GM10266 (cell line): ENCODE data around the gene C6orf89.

ENCODE experiments used
- DNase-seq: peaks from one replicate; pipeline ENCODE4 v3.0.0; 2012; ENCODE audit errors: extremely low spot score
- TF ChIP-seq, protein P1 (sequence below): IDR thresholded peaks from 2 replicates; pipeline ENCODE4 v1.5.1; 2012; ENCODE audit warnings: mild to moderate bottlenecking, low read depth; ENCODE audit not compliant: control insufficient read depth, insufficient read depth; ENCODE audit errors: missing control alignments

Gene C6orf89

DNA sequence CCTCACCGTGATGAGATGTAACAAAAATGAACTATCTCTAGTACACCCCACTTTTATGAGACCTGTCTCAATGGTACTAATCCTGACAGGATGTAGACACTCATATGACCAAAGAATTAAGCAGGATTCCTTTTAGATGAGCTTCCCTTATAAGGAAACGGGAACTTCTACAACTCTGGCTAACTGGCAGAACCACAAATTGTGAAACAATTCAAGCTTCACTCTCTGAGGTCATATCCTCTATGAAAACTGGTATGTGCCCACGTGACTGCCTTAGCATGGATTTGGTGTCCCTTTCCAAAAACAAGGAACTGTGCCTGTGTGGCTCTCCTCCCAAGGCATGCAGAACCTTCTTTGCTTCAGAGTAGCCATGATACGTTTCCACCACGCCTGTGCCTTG, 32.4 kb upstream of the C6orf89 start:
- TF ChIP-seq, protein P1, sequence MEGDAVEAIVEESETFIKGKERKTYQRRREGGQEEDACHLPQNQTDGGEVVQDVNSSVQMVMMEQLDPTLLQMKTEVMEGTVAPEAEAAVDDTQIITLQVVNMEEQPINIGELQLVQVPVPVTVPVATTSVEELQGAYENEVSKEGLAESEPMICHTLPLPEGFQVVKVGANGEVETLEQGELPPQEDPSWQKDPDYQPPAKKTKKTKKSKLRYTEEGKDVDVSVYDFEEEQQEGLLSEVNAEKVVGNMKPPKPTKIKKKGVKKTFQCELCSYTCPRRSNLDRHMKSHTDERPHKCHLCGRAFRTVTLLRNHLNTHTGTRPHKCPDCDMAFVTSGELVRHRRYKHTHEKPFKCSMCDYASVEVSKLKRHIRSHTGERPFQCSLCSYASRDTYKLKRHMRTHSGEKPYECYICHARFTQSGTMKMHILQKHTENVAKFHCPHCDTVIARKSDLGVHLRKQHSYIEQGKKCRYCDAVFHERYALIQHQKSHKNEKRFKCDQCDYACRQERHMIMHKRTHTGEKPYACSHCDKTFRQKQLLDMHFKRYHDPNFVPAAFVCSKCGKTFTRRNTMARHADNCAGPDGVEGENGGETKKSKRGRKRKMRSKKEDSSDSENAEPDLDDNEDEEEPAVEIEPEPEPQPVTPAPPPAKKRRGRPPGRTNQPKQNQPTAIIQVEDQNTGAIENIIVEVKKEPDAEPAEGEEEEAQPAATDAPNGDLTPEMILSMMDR, result no peak
- DNase-seq, result no peak

DNA sequence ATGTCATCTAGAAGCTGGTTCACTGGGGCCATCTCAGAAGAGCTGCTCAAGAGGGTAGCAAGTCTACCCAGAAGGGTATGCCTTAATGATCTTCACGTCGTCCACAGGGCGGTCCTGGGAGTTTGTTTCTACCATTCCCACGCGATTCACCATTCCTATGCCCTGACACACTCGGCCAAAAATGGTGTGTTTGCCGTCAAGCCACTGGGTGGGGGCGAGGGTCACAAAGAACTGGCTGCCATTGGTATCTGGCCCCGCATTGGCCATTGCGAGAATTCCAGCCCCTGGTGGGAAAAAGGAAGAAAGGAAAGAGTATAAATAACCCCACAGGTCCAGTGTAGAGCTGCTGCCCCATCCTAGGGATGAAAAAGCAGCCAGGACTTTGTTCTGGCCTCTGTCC, 30.0 kb upstream of the C6orf89 start:
- TF ChIP-seq, protein P1, result no peak
- no peak for DNase-seq

DNA sequence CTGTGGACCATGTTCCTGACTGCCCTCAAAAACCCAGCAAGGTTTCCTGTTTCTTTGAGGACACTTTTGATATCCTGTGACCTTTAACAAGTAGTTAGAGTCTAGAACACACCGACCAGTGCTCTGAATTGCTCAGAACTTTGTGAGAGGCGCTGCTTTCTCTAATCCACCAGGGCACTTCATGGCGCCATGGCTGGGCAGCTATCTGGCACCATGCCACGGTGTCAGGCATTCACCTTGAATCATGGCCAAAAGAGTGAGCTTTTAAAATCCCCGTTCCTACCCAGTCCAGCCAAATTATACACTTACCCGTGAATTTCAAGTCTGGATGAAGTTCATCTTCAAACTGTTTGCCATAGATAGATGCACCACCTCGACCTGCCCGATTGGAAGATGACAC, 29.5 kb upstream of the C6orf89 start:
- DNase-seq, result no peak
- TF ChIP-seq, protein P1, result no peak

DNA sequence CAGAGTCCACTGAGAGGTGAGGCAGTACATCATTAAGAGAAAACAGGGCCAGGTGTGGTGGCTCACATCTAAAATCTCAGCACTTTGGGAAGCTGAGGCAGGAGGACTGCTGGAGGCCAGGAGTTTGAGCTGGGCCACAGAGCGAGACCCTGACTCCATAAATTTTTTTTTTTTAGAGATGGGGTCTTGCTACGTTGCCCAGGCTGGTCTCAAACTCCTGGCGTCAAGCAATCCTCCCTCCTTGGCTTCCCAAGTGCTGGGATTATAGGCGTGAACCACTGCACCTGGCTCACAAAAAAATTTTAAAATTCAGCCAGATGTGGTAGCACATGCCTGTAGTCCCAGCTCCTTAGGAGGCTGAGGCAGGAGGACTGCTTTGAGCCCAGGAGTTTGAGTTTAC, 28.4 kb upstream of the C6orf89 start:
- TF ChIP-seq, protein P1, result no peak
- no peak for DNase-seq

DNA sequence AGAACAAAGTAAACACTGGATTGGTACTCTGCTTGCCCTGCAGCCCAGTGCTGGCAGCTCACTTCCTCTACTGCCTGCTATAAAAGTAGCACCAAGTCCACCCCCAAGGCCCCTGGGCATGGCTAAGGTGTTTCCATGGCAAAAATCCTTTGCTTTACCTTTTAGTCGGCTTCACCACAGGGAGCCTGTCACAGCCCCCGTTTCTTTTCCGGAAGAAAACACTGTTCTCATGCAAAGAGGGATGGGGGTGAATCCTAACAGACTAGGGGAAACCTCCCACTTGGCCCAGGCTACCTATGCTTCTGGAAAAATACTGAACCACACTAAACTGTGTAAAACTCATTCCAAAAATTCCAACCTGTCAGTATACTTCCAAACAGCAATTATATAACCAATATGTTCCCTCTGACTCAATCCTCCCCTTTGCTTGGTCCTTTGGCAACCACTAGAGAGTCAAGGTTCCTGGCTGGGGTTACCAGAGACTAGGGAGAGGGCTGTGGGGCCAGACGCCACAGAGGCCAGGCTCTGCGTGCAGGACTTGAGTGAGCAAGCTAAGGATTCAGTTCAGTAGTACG, 27.3 kb upstream of the C6orf89 start:
- DNase-seq, result no peak
- TF ChIP-seq, protein P1, result no peak

DNA sequence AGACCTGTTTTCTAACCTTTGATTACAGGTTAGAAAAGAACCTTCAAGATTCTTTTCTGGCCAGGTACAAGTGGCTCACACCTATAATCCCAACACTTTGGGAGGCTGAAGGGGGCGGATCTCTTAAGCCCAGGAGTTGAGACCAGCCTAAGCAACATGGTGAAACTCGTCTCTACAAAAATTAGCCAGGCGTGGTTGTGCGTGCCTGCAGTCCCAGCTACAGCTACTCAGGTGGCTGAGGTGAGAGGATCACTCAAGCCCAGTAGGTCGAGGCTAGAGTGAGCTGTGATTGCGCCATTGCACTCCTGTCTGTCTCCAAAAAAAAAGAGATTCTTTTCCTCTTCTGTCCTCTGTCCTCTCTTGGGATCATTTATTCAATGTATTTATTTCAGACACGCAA, 25.6 kb upstream of the C6orf89 start:
- no peak for DNase-seq
- TF ChIP-seq, protein P1, result no peak

DNA sequence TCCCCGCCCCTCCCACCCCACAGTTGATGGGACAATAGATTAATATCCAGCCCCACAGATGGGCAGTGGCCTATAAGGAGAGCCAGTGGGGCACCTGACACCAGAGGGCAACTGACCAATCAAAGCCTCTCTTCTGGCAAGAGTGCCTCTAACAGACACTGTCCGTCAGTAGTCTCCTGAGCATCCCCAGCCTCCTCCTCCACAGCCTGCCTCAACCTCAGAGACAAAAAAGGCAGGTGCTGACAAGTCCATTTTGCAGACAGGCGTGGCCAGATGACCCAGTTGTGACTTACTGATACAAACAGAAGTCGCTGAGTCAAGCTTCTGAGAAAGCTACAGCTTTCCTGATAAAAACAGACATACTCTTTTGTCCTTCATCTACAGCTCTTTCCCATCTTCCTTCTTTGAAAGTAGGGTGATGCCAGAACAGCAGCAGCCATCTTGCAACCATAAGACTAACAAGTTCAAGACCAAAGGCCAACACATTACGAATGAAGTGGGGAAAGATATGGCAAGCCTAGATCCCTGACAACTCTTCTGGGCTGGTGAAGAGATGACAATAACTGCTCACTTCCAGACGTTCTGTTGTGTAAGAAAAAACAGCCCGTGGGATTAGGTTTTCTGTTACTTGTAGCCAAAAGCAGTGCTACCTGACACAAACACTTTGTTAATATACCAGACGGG, 23.4 kb upstream of the C6orf89 start:
- no peak for DNase-seq
- TF ChIP-seq, protein P1, result no peak
